Middle frontal gyrus (tissue), 1 donor: ENCODE results near the gene CAD.
A peak's percentile ranks its signal among the peaks of the same experiment; 100 is the strongest.

ENCODE experiments used
- DNase-seq: peaks from one replicate; pipeline ENCODE4 v3.0.0-alpha.2; 2015; ENCODE audit warnings: low spot score; ENCODE audit errors: extremely low spot score

Gene CAD

GRCh38 chr2:27223416-27223815 is 6.2 kb downstream of the CAD start:
- no peak for DNase-seq

DNA sequence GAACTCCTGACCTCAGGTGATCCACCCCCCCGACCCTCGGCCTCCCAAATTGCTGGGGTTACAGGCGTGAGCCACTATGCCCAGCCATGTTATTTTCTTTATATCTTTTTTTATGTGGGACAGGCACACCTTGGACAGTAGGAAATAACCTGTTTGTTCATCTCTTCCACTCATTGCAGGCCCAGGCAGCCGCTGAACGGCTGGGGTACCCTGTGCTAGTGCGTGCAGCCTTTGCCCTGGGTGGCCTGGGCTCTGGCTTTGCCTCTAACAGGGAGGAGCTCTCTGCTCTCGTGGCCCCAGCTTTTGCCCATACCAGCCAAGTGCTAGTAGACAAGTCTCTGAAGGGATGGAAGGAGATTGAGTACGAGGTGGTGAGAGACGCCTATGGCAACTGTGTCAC is 8.4 kb downstream of the CAD start:
- DNase-seq = no peak

DNA sequence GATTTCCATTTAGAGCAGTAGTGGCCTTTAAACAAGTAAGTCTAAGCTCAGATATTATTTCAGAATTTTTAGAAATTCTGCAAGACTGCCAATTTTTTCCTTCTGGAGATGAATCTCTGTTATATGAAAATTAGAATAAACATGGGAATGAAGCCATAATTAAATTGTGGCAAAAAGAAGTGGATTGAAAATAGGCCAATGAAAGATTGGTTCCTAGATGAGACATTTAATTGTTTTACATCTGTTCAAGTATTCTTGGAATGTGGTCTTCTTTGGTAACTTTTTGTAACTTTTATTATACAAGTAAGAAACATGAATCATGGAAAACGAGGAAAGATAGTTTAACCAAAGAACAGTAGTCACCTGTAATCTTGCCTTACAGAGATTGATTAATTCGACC is 10.3 kb downstream of the CAD start:
- DNase-seq = no peak

- DNase-seq = no peak
Observed at GRCh38 chr2:27231921-27232320, 14.8 kb downstream of the CAD start.

DNA sequence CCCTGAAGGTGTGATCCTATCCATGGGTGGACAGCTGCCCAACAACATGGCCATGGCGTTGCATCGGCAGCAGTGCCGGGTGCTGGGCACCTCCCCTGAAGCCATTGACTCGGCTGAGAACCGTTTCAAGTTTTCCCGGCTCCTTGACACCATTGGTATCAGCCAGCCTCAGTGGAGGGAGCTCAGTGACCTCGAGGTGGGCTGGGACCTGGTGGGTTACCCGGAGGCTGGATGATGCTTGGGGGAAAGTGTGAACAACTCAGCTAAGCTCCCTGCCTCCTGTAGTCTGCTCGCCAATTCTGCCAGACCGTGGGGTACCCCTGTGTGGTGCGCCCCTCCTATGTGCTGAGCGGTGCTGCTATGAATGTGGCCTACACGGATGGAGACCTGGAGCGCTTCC is 16.2 kb downstream of the CAD start:
- no peak for DNase-seq

DNA sequence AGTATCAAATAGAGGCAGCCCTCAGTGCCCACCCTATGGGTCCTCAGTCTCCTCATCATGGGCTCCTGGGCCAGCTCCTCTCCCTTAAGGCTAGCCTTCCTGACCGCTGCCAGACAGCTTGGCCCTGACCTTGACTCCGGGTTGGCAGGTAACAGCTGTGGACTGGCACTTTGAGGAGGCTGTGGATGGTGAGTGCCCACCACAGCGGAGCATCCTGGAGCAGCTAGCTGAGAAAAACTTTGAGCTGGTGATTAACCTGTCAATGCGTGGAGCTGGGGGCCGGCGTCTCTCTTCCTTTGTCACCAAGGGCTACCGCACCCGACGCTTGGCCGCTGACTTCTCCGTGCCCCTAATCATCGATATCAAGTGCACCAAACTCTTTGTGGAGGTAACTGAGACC is 19.0 kb downstream of the CAD start:
- no peak for DNase-seq

- DNase-seq = no peak
Observed at GRCh38 chr2:27236626-27237025, 19.5 kb downstream of the CAD start.

GRCh38 chr2:27237341-27237945 is 20.3 kb downstream of the CAD start:
- DNase-seq = no peak

DNA sequence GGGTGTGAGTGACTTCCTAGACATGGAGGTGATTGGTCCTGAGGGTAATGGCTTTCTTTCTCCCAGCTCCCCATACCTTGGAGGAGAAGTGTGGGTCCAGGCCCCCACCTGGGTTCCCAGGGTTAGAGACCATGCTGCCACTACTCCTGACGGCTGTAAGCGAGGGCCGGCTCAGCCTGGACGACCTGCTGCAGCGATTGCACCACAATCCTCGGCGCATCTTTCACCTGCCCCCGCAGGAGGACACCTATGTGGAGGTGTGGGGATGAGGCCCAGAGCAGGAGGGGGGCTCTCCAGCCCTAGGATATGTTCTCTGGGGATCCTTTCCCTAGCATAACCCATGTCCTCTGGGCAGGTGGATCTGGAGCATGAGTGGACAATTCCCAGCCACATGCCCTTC is 21.8 kb downstream of the CAD start:
- no peak for DNase-seq

- DNase-seq = no peak
Observed at GRCh38 chr2:27240406-27240805, 23.2 kb downstream of the CAD start.

GRCh38 chr2:27241761-27242613 is 24.8 kb downstream of the CAD start:
- DNase-seq = no peak

GRCh38 chr2:27242614-27242951 is 25.4 kb downstream of the CAD start:
- no peak for DNase-seq

- DNase-seq = no peak
Observed at GRCh38 chr2:27243391-27244130, 26.4 kb downstream of the CAD start.

DNA sequence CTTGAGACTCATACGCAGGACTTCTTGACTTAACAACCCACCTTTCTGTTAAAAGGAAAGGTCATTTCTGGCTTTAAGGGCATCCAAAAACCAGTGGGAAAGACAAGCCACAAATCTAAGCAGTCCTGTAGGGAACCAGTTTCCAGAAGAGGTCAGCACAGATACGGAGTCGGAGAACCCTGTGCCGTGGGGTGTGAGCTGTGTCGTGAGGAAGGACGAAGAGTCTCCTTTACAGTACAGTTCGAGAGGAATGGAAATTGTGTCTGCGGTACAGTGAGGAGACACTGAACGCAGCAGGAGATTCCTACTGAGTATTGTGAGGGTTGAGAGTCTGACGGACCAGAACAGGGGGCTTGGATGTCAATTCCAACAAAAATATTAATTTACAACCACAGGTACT is 27.9 kb downstream of the CAD start:
- DNase-seq = no peak

GRCh38 chr2:27245626-27246025 is 28.5 kb downstream of the CAD start:
- DNase-seq = no peak

- DNase-seq = no peak
Observed at GRCh38 chr2:27247893-27248292, 30.7 kb downstream of the CAD start.

DNA sequence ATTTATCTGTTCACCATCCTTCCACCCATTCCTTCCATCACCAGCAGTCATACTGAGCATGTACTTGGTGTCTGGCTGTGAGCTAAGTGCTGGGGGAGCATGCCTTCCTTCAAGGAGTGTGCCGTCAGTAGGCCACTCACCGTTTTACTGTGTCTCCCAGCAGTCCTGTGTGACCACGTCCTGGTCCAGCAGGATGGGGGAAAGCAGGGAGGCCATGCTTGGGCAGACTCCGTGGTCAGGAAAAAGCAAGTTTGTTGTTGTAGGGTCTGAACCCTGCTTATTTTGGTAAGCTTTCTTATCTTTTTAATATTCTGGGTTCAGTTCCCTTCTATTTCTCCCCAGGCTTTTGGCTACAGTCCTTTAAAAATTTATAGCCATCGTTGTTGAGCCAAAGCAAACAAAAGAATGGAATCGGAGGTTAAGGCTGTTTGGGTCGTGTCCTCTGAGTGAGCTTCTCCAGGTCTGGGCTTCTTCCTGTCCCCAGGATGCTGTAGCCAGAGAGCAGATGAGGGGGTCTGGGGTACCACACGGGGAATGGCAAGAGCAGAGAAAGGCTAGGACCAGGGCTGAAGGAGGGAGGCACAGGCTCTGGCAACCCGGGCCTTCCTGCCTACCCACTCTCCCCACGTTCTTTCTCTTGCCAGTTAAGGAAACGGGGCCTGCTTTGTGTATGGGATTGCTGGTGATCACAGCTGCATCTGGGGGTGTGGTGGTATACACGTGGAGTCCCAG is 32.2 kb downstream of the CAD start:
- DNase-seq = no peak

DNA sequence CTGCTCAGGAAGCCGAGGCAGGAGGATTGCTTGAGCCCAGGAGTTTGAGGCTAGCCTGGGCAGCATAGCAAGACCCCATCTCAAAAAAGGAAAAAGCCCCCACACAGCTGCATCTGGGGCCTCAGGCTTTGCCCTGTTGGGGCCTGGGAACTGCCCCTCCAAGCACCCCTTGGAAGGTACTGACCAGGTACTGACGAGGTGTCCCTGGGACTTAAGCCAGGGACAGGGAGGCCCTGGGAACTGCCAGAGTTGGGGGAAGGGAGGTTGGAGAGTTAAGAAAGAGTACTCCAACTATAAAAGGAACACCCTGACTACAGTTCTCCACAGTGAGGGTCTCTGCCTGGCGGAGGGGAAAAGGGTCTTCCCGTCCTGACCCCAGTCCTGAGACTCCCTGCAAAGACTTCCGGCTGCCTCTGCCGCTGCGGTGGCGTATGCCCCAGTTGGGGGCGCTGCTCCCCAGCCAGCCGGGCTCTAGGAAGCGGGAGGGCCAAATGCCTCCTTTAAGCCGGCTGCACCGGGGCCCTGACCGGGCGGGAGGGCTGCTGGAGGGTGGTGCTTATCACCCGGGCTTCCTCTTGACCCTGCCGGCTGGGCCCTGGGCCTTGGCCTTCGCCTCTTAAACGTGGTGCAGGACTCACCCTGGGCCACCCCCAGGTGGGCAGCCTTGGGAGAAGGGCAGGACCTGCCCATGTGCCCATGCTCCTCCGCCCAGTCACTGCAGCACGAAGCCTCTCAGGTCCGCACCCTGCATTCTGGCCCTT is 32.9 kb downstream of the CAD start:
- DNase-seq = peak; percentile 14

DNA sequence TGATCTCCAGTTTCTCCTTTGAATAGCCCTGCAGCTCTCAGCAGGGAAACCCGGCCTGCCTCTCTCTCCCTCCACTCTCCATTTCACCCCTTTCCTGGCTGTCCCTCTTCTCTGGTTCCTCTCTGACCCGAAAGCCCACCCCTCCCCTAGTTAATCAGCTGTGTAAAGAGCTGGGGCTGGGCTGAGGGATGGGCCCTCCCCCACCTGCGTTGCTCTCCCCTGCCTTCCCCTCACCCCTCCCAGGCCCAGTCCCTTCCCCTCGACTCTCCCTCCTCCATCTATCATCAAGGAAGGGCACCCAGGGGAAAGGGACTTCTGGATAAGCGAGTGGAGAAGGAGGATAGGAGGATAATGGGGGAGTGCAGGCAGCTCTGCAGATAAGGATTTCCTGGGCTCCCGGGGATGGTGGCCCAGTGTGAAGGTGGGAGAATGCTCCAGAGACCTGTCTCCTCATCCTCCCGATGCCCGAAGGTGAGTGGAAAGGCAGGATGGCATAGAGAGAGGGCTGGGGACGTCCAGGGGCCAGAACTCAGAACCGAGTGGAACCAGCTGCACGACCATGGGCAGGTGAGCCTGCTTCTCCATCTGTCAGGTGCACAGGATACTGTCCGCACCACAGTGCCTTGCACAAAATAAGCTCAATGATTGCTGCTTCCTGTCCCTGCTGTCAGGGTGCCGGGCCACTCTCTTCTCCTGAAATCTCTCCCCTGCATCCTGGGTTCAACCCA is 33.6 kb downstream of the CAD start:
- no peak for DNase-seq

GRCh38 chr2:27251766-27252165 is 34.6 kb downstream of the CAD start:
- DNase-seq = no peak
